Activated CD4-positive, alpha-beta T cell treated with anti-CD3 and anti-CD28 coated beads, Interleukin-2, amount 10 ng/mL, durations not matched to agents 24 days and 14 days (primary cell): ENCODE data around the gene JUND. TPM values are rescaled to one million over a fixed set of nuclear protein-coding genes. Genes with fewer than 3 reads are reported as not detected.
A peak's percentile ranks its signal among the peaks of the same experiment; 100 is the strongest.

Source experiments
- DNase-seq: peaks from one replicate; pipeline ENCODE4 v3.0.0; 2022
- H3K27ac Mint-ChIP-seq: one replicate; pipeline ENCODE4 v1.8.0; 2022; ENCODE audit warnings: mild to moderate bottlenecking, mixed read lengths
- H3K27me3 Mint-ChIP-seq: one replicate; pipeline ENCODE4 v1.8.0; 2022; ENCODE audit warnings: mixed read lengths
- H3K36me3 Mint-ChIP-seq: one replicate; pipeline ENCODE4 v1.8.0; 2022; ENCODE audit warnings: low read depth, mild to moderate bottlenecking, mixed read lengths
- H3K4me1 Mint-ChIP-seq: one replicate; pipeline ENCODE4 v1.8.0; 2021; ENCODE audit warnings: mixed read lengths
- H3K4me3 Mint-ChIP-seq: one replicate; pipeline ENCODE4 v1.8.0; 2022; ENCODE audit warnings: mild to moderate bottlenecking, moderate library complexity, mixed read lengths
- H3K9me3 Mint-ChIP-seq: one replicate; pipeline ENCODE4 v1.8.0; 2021; ENCODE audit warnings: mixed read lengths
- intact Hi-C: fragments of 100-400 bp; cut with micrococcal nuclease; formaldehyde crosslinking; loops from one replicate; pipeline ENCODE4 v1.15.1; 2023
- total RNA-seq: library from RNA; stranded (reverse); gene quantifications from 2 replicates; pipeline ENCODE4 v1.2.3, GENCODE V29; 2022

JUND gene
- total RNA-seq, 1 donor from 2014 or later = 413 TPM

DNA sequence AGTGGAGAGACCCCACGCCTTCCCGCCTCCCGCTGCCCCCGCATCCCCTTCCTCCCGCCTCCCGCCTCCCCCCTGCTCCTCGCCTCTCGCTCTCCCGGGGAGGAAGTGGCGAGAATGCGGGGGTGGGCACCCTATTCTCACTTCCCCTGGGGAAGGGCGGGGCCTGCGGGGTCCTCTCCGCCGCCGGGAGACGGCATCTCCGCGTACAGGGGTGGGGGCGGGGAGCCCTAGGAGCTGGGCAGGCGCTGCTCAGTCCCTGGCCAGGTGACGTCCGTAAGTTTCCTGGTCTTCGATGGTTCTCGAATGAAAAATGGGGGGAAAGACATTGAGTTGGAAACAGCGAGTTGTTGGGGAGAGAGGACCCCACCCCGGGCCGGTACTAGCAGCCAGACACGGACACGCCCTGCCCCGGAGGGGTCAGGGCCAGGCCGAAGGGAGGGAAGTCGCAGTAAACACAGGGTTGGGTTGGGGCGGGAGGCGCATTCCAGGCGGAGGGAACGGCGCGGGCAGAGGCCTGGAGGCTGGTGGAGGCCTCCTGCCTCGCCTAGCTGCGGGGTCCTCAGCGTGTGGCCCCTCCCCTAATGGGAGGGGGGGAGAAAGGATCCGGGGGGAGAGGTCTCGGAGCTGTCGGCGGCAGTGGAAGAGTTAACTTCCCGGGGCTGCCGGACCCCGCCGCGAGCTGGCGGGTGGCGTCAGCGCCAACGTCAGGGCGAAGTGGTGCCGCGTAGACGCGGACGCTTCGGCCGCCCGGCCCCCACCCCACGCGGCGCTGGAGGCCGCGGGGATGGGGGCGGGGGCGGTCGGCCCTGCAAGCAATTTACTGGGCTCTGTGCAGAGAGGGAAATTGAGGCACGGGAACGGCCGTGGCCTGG, 10.4 kb upstream of the JUND start:
- peak overlapping the region; percentile 98 for H3K27ac Mint-ChIP-seq
- peak; percentile 95 for DNase-seq
- peaks cover 69% of the 10 kb centered on the region for H3K4me1 Mint-ChIP-seq
- H3K4me3 Mint-ChIP-seq = peak overlapping the region; percentile 86
- H3K27me3 Mint-ChIP-seq = no peaks in the 10 kb centered on the region
- H3K36me3 Mint-ChIP-seq = peaks cover 22% of the 10 kb centered on the region
- intact Hi-C loops = loop anchor here (5.0 to 10.0 kb wide), 3 partner anchors 125 to 287 kb away; partner anchors contain the start of genes ARRDC2, IL12RB1 and SSBP4
- peaks cover 19% of the 10 kb centered on the region for H3K9me3 Mint-ChIP-seq

DNA sequence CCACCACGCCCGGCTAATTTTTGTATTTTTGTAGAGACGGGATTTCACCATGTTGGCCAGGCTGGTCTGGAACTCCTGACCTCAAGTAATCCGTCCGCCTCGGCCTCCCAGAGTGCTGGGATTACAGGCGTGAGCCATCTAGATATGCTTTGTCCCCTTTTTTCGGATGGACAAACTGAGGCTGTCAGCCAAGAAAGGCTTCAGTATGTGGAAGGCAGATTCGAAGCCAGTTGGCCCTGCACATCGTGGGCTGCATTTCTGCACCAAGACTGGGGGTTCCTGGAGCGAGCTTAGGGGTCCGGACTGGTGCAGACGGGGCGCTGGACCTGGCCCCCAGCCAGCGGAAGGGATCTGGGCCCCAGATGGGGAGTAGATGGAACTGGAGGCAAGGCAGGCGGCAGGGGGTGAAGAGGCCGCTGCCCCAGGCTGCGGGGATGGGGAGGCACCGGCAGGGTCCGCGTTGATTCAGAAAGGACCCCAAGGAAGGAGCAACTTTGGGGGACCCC, 9.7 kb upstream of the JUND start:
- H3K4me1 Mint-ChIP-seq = peaks cover 71% of the 10 kb centered on the region

GRCh38 chr19:18290302-18291018, 9.0 kb upstream of the JUND start:
- Mint-ChIP-seq H3K9me3 (peaks cover 13% of the 10 kb centered on the region), H3K4me1 (peaks cover 68% of the 10 kb centered on the region), H3K27ac (peak overlapping the region; percentile 98), H3K36me3 (peaks cover 15% of the 10 kb centered on the region), H3K27me3 (no peaks in the 10 kb centered on the region), H3K4me3 (peak overlapping the region; percentile 86)
- DNase-seq = peak; percentile 96
- intact Hi-C loops = loop anchor here (1.0 to 10.0 kb wide), 6 partner anchors 9 to 286 kb away; partner anchors contain the start of genes ARRDC2, IL12RB1, JUND and LSM4

More for the DNA sequence above, 9.7 kb upstream of the JUND start:
- peak overlapping the region; percentile 98 for H3K27ac Mint-ChIP-seq
- no peak for DNase-seq
- no peaks in the 10 kb centered on the region for H3K27me3 Mint-ChIP-seq
- peak overlapping the region; percentile 86 for H3K4me3 Mint-ChIP-seq
- H3K36me3 Mint-ChIP-seq = peaks cover 19% of the 10 kb centered on the region
- intact Hi-C loops = loop anchor here (5.0 to 10.0 kb wide), 3 partner anchors 126 to 286 kb away; partner anchors contain the start of genes ARRDC2, IL12RB1 and SSBP4
- H3K9me3 Mint-ChIP-seq = peaks cover 17% of the 10 kb centered on the region

GRCh38 chr19:18289471-18290301, 8.3 kb upstream of the JUND start:
- H3K4me1 Mint-ChIP-seq = peaks cover 67% of the 10 kb centered on the region
- peaks cover 7% of the 10 kb centered on the region for H3K36me3 Mint-ChIP-seq
- H3K4me3 Mint-ChIP-seq = peak overlapping the region; percentile 86
- peaks cover 6% of the 10 kb centered on the region for H3K9me3 Mint-ChIP-seq
- intact Hi-C loops = loop anchor here (1.0 to 10.0 kb wide), 6 partner anchors 8 to 285 kb away; partner anchors contain the start of genes ARRDC2, IL12RB1, JUND and LSM4
- peak; percentile 73 for DNase-seq
- H3K27ac Mint-ChIP-seq = peak overlapping the region; percentile 98
- no peaks in the 10 kb centered on the region for H3K27me3 Mint-ChIP-seq

GRCh38 chr19:18287836-18288772, 6.7 kb upstream of the JUND start:
- peak; percentile 61 for DNase-seq
- peaks cover 6% of the 10 kb centered on the region for H3K9me3 Mint-ChIP-seq
- H3K27me3 Mint-ChIP-seq = no peaks in the 10 kb centered on the region
- H3K4me1 Mint-ChIP-seq = peaks cover 60% of the 10 kb centered on the region
- no peak overlapping the region for H3K4me3 Mint-ChIP-seq
- H3K36me3 Mint-ChIP-seq = peaks cover 5% of the 10 kb centered on the region
- intact Hi-C loops = no loop called here
- H3K27ac Mint-ChIP-seq = peak overlapping the region; percentile 92

DNA sequence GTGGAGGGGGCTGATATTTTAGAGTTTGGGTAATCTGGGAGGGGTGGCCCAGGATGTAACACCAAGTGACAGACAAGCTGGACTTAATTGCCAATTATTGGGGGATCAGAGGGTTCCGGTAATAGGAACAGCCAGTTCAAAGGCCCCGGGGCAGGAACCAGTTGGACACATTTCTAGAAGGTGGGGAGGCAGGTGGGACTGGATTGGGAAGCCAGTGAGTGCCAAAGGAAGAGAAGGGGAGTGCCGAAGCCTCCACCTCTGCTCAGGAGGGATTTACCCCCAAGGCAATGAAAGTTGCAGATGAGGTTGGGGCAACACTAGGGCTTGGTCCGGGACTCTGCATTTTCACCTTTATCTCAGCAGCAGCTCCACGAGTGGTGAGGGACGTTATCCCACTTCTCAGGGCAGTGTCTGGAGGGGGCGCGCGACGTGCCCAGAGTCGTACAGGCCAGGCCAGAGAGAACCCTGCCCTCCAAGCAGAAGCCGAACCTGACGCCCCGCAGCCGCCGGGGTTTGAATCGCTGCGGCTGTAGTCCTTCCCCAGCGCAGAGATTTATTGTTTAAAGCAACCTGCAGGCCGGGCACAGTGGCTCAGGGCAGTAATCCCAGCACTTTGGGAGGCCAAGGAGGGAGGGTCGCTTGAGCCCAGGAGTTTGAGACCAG, 5.7 kb upstream of the JUND start:
- peaks cover 66% of the 10 kb centered on the region for H3K4me1 Mint-ChIP-seq
- H3K27me3 Mint-ChIP-seq = no peaks in the 10 kb centered on the region
- H3K4me3 Mint-ChIP-seq = no peak overlapping the region
- DNase-seq = no peak
- H3K9me3 Mint-ChIP-seq = peaks cover 6% of the 10 kb centered on the region
- H3K27ac Mint-ChIP-seq = peak overlapping the region; percentile 91
- peaks cover 7% of the 10 kb centered on the region for H3K36me3 Mint-ChIP-seq
- intact Hi-C loops = no loop called here

GRCh38 chr19:18284712-18285360, 3.4 kb upstream of the JUND start:
- H3K36me3 Mint-ChIP-seq = peaks cover 9% of the 10 kb centered on the region
- H3K9me3 Mint-ChIP-seq = peaks cover 3% of the 10 kb centered on the region
- H3K27me3 Mint-ChIP-seq = peaks cover under 1% of the 10 kb centered on the region
- peak overlapping the region; percentile 93 for H3K27ac Mint-ChIP-seq
- DNase-seq = peak; percentile 81
- intact Hi-C loops = no loop called here
- H3K4me1 Mint-ChIP-seq = peaks cover 53% of the 10 kb centered on the region
- peak overlapping the region; percentile 51 for H3K4me3 Mint-ChIP-seq

DNA sequence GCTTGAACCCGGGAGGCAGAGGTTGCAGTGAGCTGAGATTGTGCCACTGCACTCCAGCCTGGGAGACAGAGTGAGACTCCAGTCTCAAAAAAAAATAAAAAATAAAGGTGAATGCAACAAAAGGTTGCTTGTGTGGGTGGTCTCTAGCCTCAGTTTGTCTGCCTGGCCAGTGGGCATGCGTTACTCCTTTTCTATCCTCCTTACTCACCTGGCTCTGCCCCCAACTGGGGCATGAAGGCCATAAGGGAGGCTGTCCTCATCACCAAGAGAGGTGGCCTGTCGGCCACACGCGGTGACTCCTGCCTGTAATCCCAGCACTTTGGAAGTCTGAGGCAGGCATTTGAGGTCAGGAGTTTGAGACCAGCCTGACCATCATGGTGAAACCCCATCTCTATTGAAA, 1.9 kb upstream of the JUND start:
- intact Hi-C loops = no loop called here
- Mint-ChIP-seq H3K36me3 (peaks cover 24% of the 10 kb centered on the region), H3K4me3 (no peak overlapping the region), H3K4me1 (peaks cover 54% of the 10 kb centered on the region), H3K9me3 (peaks cover 3% of the 10 kb centered on the region), H3K27ac (peak overlapping the region; percentile 98), H3K27me3 (peaks cover 1% of the 10 kb centered on the region)
- no peak for DNase-seq

DNA sequence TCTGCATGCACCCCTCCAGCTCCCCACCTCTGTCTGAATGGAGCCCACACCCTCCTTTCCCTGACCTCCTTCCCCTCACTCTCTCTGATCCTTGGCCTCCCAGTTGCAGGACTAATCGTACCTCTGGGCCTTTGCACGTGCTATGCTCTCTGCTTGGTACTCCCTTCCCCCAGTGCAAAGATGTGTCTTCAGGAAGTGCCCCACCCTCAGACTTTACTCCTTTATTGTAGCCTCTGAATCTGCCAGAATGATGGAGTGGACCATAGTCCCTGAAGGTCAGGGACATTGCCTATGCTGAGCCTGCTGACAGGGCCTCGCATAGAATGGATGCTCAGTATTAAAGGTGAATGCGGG, 1.3 kb upstream of the JUND start:
- H3K4me3 Mint-ChIP-seq = peak overlapping the region; percentile 90
- peaks cover 55% of the 10 kb centered on the region for H3K4me1 Mint-ChIP-seq
- intact Hi-C loops = no loop called here
- peaks cover 1% of the 10 kb centered on the region for H3K27me3 Mint-ChIP-seq
- DNase-seq = peak; percentile 76
- peaks cover 3% of the 10 kb centered on the region for H3K9me3 Mint-ChIP-seq
- H3K36me3 Mint-ChIP-seq = peaks cover 30% of the 10 kb centered on the region
- H3K27ac Mint-ChIP-seq = peak overlapping the region; percentile 98

GRCh38 chr19:18282021-18282787, 782 bp upstream of the JUND start:
- Mint-ChIP-seq H3K4me1 (peaks cover 55% of the 10 kb centered on the region), H3K27ac (peak overlapping the region; percentile 98), H3K36me3 (peaks cover 34% of the 10 kb centered on the region), H3K4me3 (peak overlapping the region; percentile 90), H3K27me3 (peaks cover 1% of the 10 kb centered on the region), H3K9me3 (peaks cover 3% of the 10 kb centered on the region)
- DNase-seq = no peak
- intact Hi-C loops = no loop called here
